GM21786 (cell line): ENCODE data around the gene POPDC3.
"Not testable (repeated sequence)": the region's sequence is repeated elsewhere in the genome, so short reads cannot be mapped to it uniquely, and the experiment has no call there.

ENCODE experiments used
- ATAC-seq: cut with Tn5 transposase; IDR thresholded peaks from one replicate; pipeline ENCODE4 v1.9.1; 2021; ENCODE audit not compliant: unreplicated experiment

POPDC3 gene

GRCh38 chr6:105179244-105180065 lies at the start of gene POPDC3:
POPDC3 (minus strand) TSS chr6:105180014; CDS start chr6:105161909, 18,105 bp downstream.
- ATAC-seq, result no peak

- no peak for ATAC-seq
Measured at GRCh38 chr6:105227295-105227767, 47.5 kb upstream of the POPDC3 start.

- no peak for ATAC-seq
Measured at GRCh38 chr6:105226598-105227294, 46.9 kb upstream of the POPDC3 start.

GRCh38 chr6:105223242-105223641 lies 43.4 kb upstream of the POPDC3 start:
- no peak for ATAC-seq

- not testable (repeated sequence) for ATAC-seq
Measured at GRCh38 chr6:105221219-105221618, 41.4 kb upstream of the POPDC3 start.

GRCh38 chr6:105220186-105220585 lies 40.4 kb upstream of the POPDC3 start:
- ATAC-seq, result no peak

- ATAC-seq, result not testable (repeated sequence)
Measured at GRCh38 chr6:105219218-105219617, 39.4 kb upstream of the POPDC3 start.

GRCh38 chr6:105215506-105215905 lies 35.7 kb upstream of the POPDC3 start:
- ATAC-seq, result no peak

- ATAC-seq, result no peak
Measured at GRCh38 chr6:105214668-105215067, 34.9 kb upstream of the POPDC3 start.

- no peak for ATAC-seq
Measured at GRCh38 chr6:105213272-105213671, 33.5 kb upstream of the POPDC3 start.

- ATAC-seq, result no peak
Measured at GRCh38 chr6:105212587-105212986, 32.8 kb upstream of the POPDC3 start.

GRCh38 chr6:105211831-105212230 lies 32.0 kb upstream of the POPDC3 start:
- no peak for ATAC-seq

- ATAC-seq, result no peak
Measured at GRCh38 chr6:105210932-105211531, 31.2 kb upstream of the POPDC3 start.

GRCh38 chr6:105209950-105210706 lies 30.3 kb upstream of the POPDC3 start:
- ATAC-seq, result no peak

- no peak for ATAC-seq
Measured at GRCh38 chr6:105207524-105208269, 27.9 kb upstream of the POPDC3 start.

GRCh38 chr6:105204768-105205167 lies 25.0 kb upstream of the POPDC3 start:
- ATAC-seq, result no peak

GRCh38 chr6:105204331-105204730 lies 24.5 kb upstream of the POPDC3 start:
- ATAC-seq, result no peak

GRCh38 chr6:105202486-105202885 lies 22.7 kb upstream of the POPDC3 start:
- no peak for ATAC-seq

- ATAC-seq, result no peak
Measured at GRCh38 chr6:105200133-105200730, 20.4 kb upstream of the POPDC3 start.

- ATAC-seq, result no peak
Measured at GRCh38 chr6:105199711-105200110, 19.9 kb upstream of the POPDC3 start.
